Duodenal mucosa (tissue), 2 donors: ENCODE measurements around the gene CLECL1.
A peak's percentile ranks its signal among the peaks of the same experiment; 100 is the strongest.
"Not testable (repeated sequence)": the region's sequence is repeated elsewhere in the genome, so short reads cannot be mapped to it uniquely, and the experiment has no call there.

Experiments
- H3K27ac ChIP-seq: one replicate; pipeline ENCODE4 v1.7.0; 2013; ENCODE audit warnings: low read depth, low read length
- H3K27me3 ChIP-seq, 2 donors: one replicate each; pipeline ENCODE4 v1.7.0; 2013; ENCODE audit warnings: low read length in 2 of 2, control low read depth in 1 of 2; ENCODE audit not compliant: insufficient read depth in 2 of 2, control insufficient read depth in 1 of 2
- H3K36me3 ChIP-seq, 2 donors: one replicate each; pipeline ENCODE4 v1.7.0; 2013; ENCODE audit warnings: low read length in 2 of 2, control low read depth in 1 of 2; ENCODE audit not compliant: insufficient read depth in 2 of 2, control insufficient read depth in 1 of 2
- H3K4me1 ChIP-seq, 2 donors: one replicate each; pipeline ENCODE4 v1.7.0; 2013; ENCODE audit warnings: low read length in 2 of 2, control low read depth in 1 of 2; ENCODE audit not compliant: insufficient read depth in 2 of 2, control insufficient read depth in 1 of 2
- H3K4me3 ChIP-seq, 2 donors: one replicate each; pipeline ENCODE4 v1.7.0; 2013; ENCODE audit warnings: low read length in 2 of 2, low read depth in 1 of 2
- H3K9ac ChIP-seq, 2 donors: one replicate each; pipeline ENCODE4 v1.7.0; 2013; ENCODE audit warnings: low read length in 2 of 2, low read depth in 1 of 2
- H3K9me3 ChIP-seq, 2 donors: one replicate each; pipeline ENCODE4 v1.7.0; 2013; ENCODE audit warnings: low read length in 2 of 2, control low read depth in 1 of 2; ENCODE audit not compliant: control insufficient read depth in 1 of 2

Gene CLECL1

DNA sequence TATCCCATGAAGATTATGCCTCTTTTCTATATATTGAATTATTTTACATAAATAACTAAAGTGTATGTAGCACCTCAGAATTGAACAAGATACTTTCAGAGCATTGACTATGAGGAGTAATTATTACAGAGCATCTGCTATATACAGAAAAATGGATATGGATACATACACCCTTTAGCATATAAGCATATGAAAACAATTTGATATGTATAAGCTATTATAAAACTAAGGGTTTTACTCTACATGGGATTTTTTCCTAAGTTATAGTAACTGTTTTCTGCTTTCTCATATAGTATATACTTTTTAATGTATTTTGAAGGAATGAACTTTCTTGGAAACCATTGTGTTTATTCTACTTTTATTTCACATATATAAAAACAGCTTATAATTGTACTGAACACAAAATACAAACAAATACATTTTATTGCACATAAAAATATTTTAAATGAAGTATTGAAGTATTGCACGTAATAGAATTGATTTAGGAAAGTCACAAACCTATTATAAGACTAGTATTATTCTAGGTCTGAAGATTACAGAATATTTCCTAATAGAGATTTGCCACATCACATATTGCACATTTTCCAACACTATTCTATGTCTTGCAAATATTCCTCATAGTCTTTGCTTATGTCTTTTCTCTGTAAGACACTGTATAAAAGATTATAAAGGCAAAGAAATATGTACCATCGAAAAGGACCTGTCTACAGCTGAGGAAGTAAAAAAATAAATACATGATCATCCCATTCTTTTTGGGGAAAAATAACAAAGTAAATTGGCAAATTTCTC, 19.4 kb upstream of the CLECL1 start:
- no peaks in the 10 kb centered on the region for H3K4me1 ChIP-seq
- H3K9ac ChIP-seq: no peak overlapping the region
- no peak overlapping the region for H3K27ac ChIP-seq
- no peak overlapping the region for H3K4me3 ChIP-seq
- H3K27me3 ChIP-seq: no peaks in the 10 kb centered on the region
- H3K36me3 ChIP-seq: no peaks in the 10 kb centered on the region
- H3K9me3 ChIP-seq: no peaks in the 10 kb centered on the region

GRCh38 chr12:9751204-9752144, 18.6 kb upstream of the CLECL1 start:
- Histone ChIP-seq H3K27me3 (no peaks in the 10 kb centered on the region), H3K9me3 (no peaks in the 10 kb centered on the region), H3K4me3 (no peak overlapping the region), H3K36me3 (no peaks in the 10 kb centered on the region), H3K27ac (no peak overlapping the region), H3K9ac (no peak overlapping the region), H3K4me1 (no peaks in the 10 kb centered on the region)

- no peaks in the 10 kb centered on the region for H3K36me3 ChIP-seq
- H3K4me3 ChIP-seq: no peak overlapping the region
Observed at GRCh38 chr12:9750276-9751203, 17.6 kb upstream of the CLECL1 start.

GRCh38 chr12:9749640-9750039, 16.7 kb upstream of the CLECL1 start:
- no peaks in the 10 kb centered on the region for H3K27me3 ChIP-seq
- no peaks in the 10 kb centered on the region for H3K36me3 ChIP-seq
- no peak overlapping the region for H3K27ac ChIP-seq
- no peaks in the 10 kb centered on the region for H3K9me3 ChIP-seq
- H3K4me1 ChIP-seq: no peaks in the 10 kb centered on the region
- no peak overlapping the region for H3K4me3 ChIP-seq
- no peak overlapping the region for H3K9ac ChIP-seq

More at GRCh38 chr12:9750276-9751203, 17.6 kb upstream of the CLECL1 start:
- no peak overlapping the region for H3K9ac ChIP-seq
- H3K9me3 ChIP-seq: no peaks in the 10 kb centered on the region
- H3K27ac ChIP-seq: no peak overlapping the region
- no peaks in the 10 kb centered on the region for H3K27me3 ChIP-seq
- no peaks in the 10 kb centered on the region for H3K4me1 ChIP-seq

- H3K27me3 ChIP-seq: no peaks in the 10 kb centered on the region
Observed at GRCh38 chr12:9745199-9745598, 12.3 kb upstream of the CLECL1 start.

GRCh38 chr12:9742661-9743060, 9.8 kb upstream of the CLECL1 start:
- H3K9ac ChIP-seq: peak overlapping the region in 1 of 2 donors; percentile 38
- no peaks in the 10 kb centered on the region for H3K9me3 ChIP-seq
- peak overlapping the region in 1 of 2 donors; percentile 1 for H3K4me3 ChIP-seq
- peak overlapping the region; percentile 13 for H3K27ac ChIP-seq
- no peaks in the 10 kb centered on the region for H3K36me3 ChIP-seq
- H3K27me3 ChIP-seq: no peaks in the 10 kb centered on the region
- peaks cover 0 to 10% of the 10 kb centered on the region in 2 donors for H3K4me1 ChIP-seq

More at GRCh38 chr12:9745199-9745598, 12.3 kb upstream of the CLECL1 start:
- no peak overlapping the region for H3K4me3 ChIP-seq
- peaks cover 0 to 10% of the 10 kb centered on the region in 2 donors for H3K4me1 ChIP-seq
- H3K27ac ChIP-seq: no peak overlapping the region
- no peaks in the 10 kb centered on the region for H3K9me3 ChIP-seq
- H3K36me3 ChIP-seq: no peaks in the 10 kb centered on the region
- no peak overlapping the region for H3K9ac ChIP-seq

DNA sequence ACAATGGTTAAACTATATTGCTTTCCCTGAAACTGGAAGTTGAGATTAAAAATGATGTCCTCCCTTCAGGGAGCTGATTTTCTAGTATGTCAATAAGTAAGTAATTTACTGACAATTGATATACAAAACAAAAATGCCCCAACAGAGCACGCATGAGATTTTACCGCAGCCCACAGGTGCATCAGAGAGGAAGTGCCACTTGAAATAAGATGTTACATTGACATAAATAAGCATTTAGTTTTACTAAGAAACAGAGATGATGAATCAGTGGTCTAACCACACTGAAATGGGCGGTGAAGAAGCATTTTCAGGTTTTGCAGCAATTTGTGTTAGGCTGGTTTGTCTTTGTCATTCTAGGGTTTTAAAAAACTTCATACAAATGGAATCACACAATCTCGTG, 8.8 kb upstream of the CLECL1 start:
- Histone ChIP-seq H3K4me3 (no peak overlapping the region), H3K27me3 (no peaks in the 10 kb centered on the region), H3K4me1 (peaks cover 2 to 10% of the 10 kb centered on the region in 2 donors), H3K9me3 (no peaks in the 10 kb centered on the region), H3K27ac (no peak overlapping the region), H3K9ac (no peak overlapping the region), H3K36me3 (no peaks in the 10 kb centered on the region)

DNA sequence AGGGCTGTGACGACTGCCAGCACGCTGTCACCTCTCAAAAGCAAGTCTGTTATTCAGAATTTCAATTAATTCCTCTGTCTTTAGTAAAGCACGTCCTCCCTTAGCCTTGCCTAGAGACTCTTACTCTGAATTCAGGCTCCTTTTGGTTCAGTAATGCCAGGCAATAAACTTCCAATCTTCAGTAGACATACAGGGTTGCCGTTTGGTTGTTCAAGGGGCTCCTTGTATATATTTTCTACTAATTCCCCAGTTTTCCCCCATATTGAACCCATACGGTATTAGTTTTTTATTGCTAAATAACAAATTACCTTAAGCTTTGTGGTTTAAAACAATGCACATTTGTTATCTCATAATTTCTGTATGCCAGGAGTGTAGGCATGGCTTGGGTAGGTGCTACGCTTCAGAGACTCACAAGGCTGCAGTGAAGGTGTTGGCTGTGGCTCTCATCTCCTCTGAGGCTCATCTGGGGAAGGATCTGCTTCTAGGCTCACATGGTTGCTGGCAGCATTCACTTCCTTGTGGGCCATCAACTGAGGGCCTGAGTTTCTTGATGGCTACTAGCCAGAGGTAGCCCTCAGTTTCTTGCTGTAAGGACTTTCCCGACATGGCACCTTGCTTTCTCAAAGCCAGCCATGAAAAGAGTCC, 7.3 kb upstream of the CLECL1 start:
- Histone ChIP-seq H3K9ac (no peak overlapping the region), H3K36me3 (no peaks in the 10 kb centered on the region), H3K4me1 (peaks cover 8 to 10% of the 10 kb centered on the region in 2 donors), H3K27me3 (no peaks in the 10 kb centered on the region), H3K27ac (no peak overlapping the region), H3K9me3 (no peaks in the 10 kb centered on the region), H3K4me3 (peak overlapping the region in 1 of 2 donors; percentile 57)

GRCh38 chr12:9739404-9740105, 6.7 kb upstream of the CLECL1 start:
- peak overlapping the region in 1 of 2 donors; percentile 57 for H3K4me3 ChIP-seq
- not testable (repeated sequence) for H3K9ac ChIP-seq, H3K36me3 ChIP-seq, H3K4me1 ChIP-seq, H3K27ac ChIP-seq, H3K27me3 ChIP-seq, H3K9me3 ChIP-seq
